GM12801 (cell line): ENCODE measurements around the gene INPP5A.

Source experiments
- CTCF ChIP-seq: IDR thresholded peaks from one replicate; pipeline ENCODE4 v1.5.1; 2011; ENCODE audit warnings: control low read depth; ENCODE audit not compliant: insufficient read length; ENCODE audit errors: extremely low read depth

INPP5A gene

DNA sequence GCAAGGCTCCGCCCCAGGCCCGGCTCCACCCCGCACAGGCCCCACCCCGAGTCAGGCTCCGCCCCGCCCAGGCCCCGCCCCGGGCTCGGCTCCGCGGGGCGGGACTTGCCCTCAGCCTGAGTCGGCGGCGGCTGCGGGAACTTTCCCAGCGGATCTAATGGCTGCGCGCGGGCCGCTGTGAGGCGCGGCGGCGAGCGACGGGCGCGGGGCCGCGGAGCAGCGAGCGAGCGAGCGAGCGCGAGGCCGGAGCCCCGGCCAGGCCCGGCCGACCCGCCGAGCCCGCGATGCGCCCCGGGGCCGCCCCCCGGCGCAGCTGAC, at the start of gene INPP5A:
INPP5A (plus strand) TSS at position 104 of the 318 bp plus-strand sequence. CDS start 310 bp downstream, outside the sequence.
- TF ChIP-seq CTCF = no peak

DNA sequence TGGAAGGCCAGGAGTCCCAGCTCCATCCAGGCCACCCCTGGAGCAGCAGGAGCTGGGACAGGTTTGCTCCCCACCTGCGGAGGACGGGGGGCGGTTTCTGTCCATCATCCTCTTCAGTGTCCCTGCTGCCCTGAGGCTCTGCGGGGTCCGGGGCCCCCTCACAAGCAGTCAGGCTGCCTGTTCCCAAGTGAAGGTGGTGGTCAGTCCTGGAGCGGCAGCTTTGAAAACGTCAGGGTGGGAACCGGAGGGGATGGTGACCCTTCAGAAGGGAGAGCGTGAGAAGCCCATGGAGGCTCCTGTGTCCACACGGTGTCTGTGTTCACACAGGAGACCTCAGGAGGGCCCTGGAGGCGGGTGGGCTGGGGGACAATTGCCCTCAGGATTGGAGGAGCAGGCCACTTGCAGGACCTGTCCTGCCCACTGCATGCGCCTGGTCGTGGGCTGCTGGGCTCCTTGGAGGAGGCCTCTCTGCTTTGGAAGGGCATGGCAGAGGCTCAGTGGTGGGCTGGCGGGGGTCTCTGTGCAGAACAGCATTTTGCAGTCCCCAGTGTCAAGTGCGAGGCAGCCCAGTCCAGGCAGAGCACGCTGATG, 49.3 kb upstream of the INPP5A start:
- no peak for TF ChIP-seq CTCF

DNA sequence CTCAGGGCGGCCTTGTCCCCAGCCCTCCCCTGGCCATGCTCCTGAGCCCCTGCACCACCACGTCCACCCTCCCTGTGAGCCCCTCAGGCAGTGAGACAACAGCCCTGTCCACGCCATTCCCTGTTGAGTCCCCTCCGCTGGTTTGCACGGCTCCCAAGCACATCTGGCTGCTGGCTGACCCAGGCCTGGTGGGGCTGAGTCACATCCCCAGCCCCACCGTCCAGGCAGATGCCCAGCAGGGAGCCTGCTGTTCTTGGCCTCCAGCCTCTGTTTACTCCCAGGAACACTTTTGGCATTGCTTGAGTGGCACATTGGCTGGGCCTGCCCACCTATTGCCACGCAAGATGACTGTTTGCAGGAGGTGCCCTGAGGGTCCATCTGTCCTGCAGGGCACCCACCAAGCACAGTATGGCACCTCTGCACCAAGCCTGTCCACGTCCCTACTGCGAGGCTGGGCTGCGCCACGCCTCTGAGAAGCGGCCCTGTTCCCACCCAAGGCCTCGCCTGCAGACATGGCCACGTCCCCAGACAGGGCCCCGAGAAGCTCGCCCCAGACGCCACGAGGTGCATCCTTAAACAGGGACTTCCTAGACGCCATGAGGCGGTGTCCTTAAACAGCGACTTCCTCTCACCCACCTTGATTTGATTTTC, 48.4 kb upstream of the INPP5A start:
- no peak for TF ChIP-seq CTCF

DNA sequence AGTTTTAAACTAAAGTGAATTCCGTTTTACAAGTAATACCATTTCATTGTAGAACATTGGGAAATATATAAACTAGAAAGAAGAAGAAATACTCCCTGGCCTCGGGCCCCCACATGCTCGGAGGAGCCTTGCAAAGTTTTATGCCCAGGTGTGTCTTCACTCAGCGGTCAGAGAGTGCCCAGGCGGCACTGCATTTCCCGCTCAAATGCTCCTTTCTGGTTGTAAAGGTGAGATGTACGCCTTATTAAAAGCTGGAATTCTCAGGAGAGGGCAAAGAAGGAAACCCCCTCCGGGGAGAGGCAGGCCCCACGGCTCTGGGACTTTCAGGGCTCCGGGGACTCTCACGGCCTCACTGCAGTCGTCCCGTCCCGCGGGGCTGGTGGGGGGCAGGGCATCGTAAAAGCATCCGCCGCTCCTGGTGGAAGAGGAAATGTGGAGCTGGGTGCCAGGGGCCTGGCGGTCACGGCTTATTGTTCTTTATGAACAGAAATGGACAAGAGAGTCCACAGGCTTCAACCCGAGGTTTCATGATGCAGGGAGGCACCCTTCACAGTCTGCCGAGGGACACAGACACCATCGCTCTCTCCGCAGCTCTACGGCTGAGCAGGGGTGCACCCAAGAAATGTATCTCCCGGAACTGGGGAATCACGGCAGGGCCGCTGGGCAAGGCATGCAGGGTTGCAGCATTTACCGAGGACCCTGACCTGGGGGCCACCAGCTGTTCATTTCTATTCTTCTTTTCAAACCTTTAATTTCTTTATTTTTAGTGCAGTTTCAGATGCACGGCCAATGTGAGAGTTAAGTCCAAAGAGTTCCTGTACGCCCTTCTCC, 47.7 kb upstream of the INPP5A start:
- TF ChIP-seq CTCF = no peak

- no peak for TF ChIP-seq CTCF
These were observed 45.1 kb upstream of the INPP5A start for GRCh38 chr10:132492323-132493025.

- TF ChIP-seq CTCF = no peak
These were observed 44.3 kb upstream of the INPP5A start for GRCh38 chr10:132493246-132493755.

DNA sequence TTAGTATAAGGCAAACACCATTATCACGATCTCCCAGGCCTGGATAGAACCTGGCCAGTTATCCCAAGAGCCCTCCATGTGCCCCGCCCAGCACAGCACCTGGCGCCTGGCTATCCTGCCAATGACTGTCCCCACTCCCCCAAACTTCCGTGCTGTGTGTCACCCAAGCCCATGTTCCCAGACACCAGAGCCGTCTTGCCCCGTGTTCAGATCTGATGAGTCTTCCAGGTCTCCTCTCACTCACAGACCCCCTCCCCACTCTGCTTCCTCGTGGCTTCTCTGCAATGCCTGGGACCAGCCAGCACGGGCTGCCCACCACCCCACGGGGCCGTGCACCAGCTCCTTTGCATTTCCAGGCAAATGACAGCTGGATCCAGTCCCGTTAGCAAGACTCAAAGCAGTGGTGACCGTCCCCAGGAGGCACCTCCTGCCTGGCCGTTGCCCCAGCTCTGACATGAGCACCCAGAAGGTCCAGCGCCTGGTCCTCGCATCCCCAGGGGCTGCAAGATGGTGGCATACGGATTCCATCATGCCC, 43.8 kb upstream of the INPP5A start:
- no peak for TF ChIP-seq CTCF
